LoVo (cell line): ENCODE measurements around the gene MAP4.
"Not testable (repeated sequence)": the region's sequence is repeated elsewhere in the genome, so short reads cannot be mapped to it uniquely, and the experiment has no call there.

ENCODE experiments used
- DNase-seq: peaks from one replicate; pipeline ENCODE4 v3.0.0-alpha.2; 2016; ENCODE audit warnings: low spot score

Gene MAP4

DNA sequence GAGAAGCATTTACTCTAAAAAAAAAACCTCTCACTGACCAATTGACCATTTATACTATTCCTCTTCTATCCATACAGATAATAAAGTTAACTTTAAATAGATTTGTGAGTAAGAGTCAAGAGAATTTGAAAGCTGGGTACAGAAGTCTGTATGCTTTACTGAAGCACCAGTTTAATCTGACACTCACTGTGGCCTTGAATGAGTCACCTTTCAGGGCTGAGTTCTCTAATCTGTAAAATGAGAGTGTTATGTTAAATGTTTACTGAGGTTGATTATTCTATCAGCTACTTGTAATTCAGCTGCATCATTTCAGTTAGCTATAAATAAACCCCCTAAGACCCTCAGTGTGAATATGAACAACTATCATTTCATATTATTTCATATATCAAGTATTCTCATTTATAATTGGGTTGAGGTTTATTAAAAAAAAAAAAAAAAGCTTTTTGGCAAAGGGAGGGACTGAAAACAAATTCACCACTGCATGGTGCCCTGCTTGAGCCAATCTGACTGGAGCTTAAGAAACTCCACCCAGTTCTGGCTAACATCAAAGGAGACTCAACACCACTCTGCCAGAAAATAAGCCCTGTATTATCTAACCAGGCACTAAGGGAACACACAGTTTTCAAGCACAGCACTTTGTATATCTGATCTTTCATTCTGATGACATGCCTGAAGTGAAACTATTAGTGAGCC lies 2.8 kb downstream of the MAP4 start:
- no peak for DNase-seq

GRCh38 chr3:48012659-48013058 lies 3.6 kb downstream of the MAP4 start:
- no peak for DNase-seq

DNA sequence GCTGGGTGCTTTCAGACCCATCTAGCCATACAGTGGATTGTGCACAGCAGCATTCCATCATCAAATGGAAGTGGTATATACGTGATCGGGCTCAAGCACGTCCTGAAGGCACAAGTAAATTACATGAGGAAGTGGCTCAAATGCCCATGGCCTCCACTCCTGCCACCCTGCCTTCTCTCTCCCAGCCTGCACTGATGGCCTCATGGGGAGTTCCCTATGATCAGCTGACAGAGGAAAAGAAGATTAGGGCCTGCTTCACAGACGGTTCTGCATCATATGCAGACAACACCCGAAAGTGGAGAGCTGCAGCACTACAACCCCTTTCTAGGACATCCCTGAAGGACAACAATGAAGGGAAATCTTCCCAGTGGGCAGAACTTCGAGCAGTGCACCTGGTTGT lies 8.2 kb downstream of the MAP4 start:
- not testable (repeated sequence) for DNase-seq

DNA sequence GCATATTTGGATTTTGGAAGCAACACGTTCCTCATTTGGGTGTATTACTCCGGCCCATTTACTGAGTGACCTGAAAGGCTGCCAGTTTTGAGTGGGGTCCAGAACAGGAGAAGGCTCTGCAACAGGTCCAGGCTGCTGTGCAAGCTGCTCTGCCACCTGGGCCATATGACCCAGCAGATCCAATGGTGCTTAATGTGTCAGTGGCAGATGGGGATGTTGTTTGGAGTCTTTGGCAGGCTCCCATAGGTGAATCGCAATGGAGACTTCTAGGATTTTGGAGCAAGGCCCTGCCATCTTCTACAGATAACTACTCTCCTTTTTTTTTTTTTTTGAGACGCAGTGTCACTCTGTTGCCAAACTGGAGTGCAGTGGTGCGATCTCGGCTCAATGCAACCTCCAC lies 8.9 kb downstream of the MAP4 start:
- not testable (repeated sequence) for DNase-seq

- not testable (repeated sequence) for DNase-seq
These were observed 9.4 kb downstream of the MAP4 start for GRCh38 chr3:48006794-48007193.

DNA sequence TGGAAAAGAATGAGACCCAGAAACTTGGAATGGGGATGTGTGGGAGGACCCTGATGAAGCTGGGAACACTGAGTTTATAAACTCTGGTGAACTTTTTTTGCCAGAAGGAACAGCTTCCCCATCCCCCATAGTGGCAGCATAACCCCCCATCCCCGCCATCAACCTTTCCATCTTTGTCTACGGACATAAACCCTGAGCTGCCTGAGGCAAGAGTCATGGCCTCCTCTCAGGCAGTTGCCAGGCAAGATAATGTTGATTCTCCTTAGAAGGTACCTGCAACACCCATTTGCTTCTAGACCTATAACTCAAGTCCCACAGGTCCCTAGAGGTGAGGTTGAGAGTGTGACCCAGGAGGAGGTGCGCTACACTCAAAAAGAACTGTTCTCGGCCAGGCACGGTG lies 11.5 kb downstream of the MAP4 start:
- no peak for DNase-seq

DNA sequence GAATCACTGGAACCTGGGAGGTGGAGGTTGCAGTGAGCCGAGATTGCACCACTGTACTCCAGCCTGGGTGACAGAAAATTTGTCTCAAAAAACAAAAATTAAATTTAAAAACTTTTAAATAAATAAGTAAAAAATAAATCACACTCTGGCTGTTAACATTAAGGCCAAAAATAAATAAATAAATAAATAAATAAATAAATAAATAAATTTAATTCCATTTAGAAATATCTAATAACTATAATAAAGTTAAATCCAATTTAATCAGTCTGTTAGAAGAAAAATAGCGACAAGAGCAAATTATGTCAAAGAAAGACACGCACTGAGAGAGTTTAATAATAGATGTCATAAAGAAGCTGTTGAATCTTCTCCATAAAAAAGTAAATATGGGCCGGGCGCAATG lies 13.4 kb downstream of the MAP4 start:
- no peak for DNase-seq

DNA sequence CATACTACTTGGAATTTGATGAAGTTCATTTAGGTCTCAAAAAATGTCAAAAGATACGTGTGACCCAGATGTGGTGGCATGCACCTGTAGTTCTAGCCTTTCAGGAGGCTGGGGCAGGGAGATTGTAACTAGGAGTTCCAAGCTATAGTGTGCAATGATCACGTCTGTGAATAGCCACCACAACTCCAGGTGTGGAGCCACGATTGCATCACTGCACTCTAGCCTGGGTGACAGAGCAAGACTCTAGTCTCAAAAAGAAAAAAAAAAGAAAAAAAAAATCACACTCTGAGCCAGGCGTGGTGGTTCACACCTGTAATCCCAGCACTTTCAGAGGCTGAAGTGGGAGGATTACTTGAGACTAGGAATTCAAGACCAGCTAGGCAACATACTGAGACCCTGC lies 14.2 kb downstream of the MAP4 start:
- DNase-seq: no peak

DNA sequence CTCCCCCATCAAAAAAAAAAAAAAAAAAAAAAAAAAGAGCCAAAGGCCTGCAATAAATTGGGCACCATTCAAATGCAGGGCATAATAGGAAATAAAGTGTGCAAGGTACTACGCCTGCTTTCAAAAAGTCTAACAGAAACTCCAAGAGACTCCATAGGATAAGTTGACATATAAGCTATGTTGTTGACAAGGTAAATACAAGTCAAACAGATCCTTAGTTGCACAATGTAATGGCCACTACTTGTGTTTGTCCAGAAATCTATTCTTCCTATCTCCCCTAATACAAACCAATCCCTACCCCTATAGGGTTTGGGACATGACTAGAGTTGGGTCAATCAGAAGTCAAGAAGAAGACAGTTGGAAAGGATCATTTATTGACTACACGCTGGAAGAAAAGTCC lies 16.0 kb downstream of the MAP4 start:
- DNase-seq: no peak

- DNase-seq: no peak
These were observed 19.8 kb downstream of the MAP4 start for GRCh38 chr3:47996440-47996839.

GRCh38 chr3:47994180-47994579 lies 22.0 kb downstream of the MAP4 start:
- DNase-seq: no peak

- no peak for DNase-seq
These were observed 24.9 kb downstream of the MAP4 start for GRCh38 chr3:47991341-47991740.

- DNase-seq: peak; percentile 87
These were observed 26.2 kb downstream of the MAP4 start for GRCh38 chr3:47989981-47990440.

DNA sequence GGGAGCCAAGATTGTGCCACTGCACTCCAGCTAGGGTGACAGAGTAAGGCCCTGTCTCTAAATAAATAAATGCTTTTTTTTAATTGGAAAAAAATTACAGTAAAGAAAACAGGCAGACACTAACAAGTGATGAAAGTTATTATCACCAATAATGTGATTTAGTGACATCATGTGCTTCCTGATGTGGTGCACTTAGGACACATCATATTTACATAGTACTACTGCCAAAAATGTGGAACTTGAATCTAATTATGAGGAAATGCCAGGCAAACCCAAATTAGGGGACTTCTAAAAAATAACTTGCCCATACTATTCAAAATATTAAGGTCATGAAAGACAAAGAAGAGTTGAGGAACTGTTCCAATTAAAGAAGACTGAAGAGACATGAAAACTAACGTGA lies 30.8 kb downstream of the MAP4 start:
- DNase-seq: no peak

GRCh38 chr3:47984075-47984728 lies 32.0 kb downstream of the MAP4 start:
- DNase-seq: no peak

GRCh38 chr3:47980795-47981194 lies 35.4 kb downstream of the MAP4 start:
- DNase-seq: no peak

DNA sequence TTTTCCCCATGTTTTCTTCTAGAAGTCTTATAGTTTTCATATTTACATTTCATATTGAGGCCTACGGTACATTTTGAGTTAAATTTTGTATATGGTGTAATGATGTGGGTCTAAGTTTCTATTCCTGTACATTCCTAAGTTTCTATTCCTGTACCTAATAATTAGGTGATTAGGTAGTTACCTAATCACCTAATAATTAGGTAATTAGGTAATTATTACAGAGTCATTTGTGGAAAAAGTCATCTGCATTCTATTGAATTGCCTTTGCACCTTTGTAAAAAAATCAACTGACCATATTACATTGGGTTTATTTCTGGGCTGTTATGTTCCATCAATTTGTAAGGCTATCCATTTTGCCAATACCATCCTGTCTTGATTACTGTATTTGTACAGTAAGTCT lies 37.1 kb downstream of the MAP4 start:
- DNase-seq: no peak

DNA sequence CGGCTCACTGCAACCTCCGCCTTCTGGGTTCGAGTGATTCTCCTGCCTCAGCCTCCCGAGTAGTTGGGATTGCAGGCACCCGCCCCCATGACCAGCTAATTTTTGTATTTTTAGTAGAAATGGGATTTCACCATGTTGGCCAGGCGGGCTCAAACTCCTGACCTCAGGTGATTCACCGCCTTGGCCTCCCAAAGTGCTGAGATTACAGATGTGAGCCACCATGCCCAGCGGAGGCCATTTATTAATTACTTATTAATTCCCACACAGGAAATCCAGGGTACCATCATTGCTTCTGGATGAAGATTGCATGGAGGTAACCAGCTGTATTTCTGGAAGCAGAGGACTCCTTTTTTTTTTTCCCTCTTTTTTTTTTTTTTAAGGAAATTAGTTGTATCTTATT lies 37.8 kb downstream of the MAP4 start:
- no peak for DNase-seq

DNA sequence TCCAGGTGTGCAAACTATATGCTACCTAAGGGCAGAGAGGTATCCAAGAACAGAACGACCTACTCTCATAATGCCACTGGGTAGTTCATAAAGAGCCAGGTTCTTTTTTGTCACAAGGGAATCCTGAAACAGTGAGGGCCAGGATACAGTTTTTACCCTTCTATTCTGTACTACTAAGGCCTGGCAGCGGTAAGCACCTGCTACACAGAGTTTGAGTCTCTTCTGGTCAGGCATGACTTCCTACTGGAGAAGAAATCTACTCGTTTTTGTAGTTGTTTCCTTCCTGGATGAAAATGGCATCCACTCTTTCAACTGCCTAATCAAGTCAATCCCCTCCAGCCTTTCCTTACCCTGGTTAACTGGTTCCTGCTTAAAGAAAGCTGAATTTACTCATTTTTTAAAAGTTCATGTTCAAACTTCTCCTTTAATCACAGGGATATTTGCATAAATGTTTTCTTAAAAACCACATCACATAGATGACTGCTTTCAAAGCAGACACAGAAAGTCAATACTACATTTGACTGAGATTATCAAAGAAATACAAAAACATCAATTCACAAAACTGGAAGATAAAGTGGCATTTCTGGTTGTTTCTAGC lies 40.0 kb downstream of the MAP4 start:
- no peak for DNase-seq

- DNase-seq: no peak
These were observed 41.2 kb downstream of the MAP4 start for GRCh38 chr3:47974974-47975470.

DNA sequence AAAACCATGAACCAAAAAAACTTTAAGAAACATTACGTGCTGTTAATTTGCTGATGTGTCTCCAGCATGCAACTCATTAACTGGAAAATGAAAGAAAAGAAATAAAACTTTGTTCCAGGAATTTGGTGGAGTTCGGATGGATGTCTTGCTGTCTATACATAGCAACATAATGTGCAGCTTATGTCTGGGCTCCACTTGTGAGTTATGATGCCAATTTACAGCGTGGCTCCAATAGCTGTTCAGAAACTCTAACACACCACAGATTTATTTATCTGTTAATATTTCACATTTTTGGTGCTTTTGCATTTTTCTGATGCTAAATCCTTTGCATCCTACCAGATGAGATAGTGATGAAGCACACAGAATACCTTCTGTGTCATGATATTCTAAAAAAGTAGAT lies 45.1 kb downstream of the MAP4 start:
- DNase-seq: no peak

GRCh38 chr3:47964740-47965139 lies 51.5 kb downstream of the MAP4 start:
- no peak for DNase-seq
